GM21786 (cell line): ENCODE results near the gene LY6G6D.
A peak's percentile ranks its signal among the peaks of the same experiment; 100 is the strongest.

Experiments
- ATAC-seq: cut with Tn5 transposase; IDR thresholded peaks from one replicate; pipeline ENCODE4 v1.9.1; 2021; ENCODE audit not compliant: unreplicated experiment

LY6G6D gene

DNA sequence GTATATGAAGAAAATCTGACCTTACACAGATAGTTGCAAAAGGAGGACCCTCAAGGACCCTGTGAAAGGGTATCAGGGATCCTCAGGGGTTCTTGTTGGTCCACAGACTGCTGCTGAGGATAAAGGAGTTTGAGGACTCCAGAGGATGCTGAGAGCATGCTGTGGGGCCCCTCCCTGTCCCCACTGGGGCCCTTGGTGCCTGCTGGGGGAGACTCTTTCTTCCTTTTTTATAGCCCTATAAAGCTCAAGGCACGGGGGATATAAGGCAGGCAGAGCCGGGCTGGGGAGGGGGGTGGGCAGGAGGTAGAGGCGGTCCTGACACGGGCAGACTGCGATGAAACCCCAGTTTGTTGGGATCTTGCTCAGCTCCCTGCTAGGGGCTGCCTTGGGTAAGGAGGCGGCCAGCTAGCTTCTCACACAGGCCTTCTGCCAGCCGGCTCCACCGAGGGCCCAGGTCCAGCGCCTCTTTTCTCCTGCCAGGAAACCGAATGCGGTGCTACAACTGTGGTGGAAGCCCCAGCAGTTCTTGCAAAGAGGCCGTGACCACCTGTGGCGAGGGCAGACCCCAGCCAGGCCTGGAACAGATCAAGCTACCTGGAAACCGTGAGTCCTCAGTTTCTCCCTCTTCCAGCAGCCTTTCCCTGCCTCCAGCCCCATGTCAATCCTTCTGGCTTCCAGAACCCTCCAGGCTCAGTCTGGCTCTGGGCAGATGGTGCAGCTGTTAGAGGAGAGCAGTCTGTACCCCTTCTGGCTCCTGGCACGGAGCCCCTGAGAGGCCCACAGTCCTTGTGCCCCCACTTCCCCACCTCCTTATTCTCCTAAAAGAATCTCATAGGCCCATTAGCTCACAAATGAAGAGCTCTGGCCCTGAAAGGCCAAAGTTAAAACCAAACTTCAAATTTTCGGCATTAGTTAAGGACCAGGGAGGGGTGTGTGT lies at the start of gene LY6G6D:
LY6G6D (plus strand) TSS at position 327 of the 937 bp plus-strand sequence; CDS start at position 335, 8 bp downstream.
- no peak for ATAC-seq

- ATAC-seq, result peak; percentile 82
These were observed 49.4 kb upstream of the LY6G6D start, which contains the start of gene CSNK2B for GRCh38 chr6:31665501-31666336. CSNK2B (plus strand) TSS chr6:31666080; CDS start chr6:31666832, 752 bp downstream.

DNA sequence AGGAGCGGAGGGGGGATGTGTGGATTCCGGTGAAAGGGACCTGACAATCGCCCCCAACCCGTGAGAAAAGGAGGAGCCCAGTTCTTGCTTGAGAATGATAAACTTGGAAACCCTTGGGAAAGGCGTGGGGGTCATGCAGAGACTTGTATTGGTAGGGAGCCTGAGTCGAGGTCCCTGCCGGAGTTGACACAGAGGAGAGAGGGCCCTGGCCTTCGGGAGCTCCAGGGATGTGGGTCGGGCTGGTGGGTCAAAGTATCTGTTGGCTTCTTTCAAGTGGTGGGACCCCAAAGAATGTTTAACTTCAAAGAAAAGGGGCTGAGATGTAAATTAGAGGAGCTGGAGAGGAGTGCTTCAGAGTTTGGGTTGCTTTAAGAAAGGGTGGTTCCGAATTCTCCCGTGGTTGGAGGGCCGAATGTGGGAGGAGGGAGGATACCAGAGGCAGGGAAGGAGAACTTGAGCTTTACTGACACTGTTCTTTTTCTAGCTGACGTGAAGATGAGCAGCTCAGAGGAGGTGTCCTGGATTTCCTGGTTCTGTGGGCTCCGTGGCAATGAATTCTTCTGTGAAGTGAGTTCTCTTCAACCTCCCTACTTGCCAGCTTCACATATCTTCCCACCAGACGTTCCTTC lies 48.7 kb upstream of the LY6G6D start:
- no peak for ATAC-seq

GRCh38 chr6:31669676-31670075 lies 45.5 kb upstream of the LY6G6D start, which contains the start of gene LY6G5B:
LY6G5B (plus strand) TSS chr6:31669976; CDS start chr6:31670951, 975 bp downstream.
- no peak for ATAC-seq

DNA sequence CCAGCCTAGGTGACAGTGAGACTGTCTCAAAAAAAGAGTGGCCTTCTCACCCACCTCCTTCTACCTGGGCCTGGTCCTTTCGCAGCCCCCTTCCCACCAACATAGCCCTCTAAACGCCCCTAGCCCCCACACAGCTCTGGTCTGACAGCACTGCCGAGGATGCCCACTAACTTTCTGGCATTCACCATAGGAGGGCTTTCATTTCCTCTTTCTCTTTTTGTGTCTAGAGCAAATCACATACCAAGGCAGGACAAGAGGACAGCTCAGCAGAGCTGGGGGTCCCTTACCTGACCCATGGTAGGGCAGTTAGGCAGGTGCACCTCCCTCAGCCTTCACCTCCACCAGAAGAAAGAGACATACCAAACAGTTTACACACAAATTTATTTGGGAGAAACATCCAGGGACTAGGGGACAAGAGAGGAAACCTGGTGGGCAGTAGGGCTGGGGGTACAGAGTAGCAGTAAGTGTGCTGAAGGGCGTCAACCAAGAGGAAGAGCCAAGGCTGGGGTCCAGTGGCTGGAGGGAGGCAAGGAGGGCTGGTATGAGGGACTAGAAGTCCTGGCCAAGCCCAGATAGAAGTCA lies 38.7 kb upstream of the LY6G6D start:
- no peak for ATAC-seq

DNA sequence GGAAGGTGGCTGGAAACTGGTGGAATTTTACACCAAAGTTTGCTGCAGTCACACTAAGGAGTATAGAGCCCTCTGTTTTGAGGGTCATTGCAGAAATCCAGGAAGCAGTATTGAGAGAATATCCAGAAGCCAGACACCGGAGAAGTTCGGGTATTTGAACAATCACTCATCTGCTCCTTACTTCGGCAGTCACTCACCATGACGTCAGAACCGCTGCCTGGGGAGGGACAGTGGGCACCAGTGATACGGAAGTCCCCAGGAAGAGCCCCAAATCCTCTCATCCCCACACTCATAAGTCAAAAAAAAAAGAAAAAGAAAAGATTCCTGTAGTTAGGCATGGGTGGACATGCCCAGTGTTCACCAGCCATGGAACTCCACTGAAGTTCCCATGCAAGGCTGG lies 38.2 kb upstream of the LY6G6D start:
- no peak for ATAC-seq

DNA sequence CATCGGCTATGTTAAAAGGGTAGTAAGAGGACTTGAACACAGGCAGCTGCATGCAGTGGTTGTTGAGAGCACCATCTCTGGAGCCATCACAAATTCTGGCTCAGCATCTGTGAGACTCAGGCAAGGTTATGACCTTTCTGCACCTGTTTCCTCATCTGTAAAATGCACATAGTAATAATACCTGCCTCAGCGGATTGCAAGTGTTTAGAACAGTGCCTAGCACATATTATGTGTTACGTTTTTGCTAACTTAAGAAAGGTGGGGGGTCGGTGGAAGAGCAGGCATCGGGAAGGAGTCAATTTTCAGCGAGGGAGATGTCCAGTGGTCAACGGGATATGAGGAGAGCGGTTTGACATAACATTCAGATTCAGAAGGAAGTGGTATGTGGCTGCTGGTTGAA lies 37.2 kb upstream of the LY6G6D start:
- no peak for ATAC-seq

DNA sequence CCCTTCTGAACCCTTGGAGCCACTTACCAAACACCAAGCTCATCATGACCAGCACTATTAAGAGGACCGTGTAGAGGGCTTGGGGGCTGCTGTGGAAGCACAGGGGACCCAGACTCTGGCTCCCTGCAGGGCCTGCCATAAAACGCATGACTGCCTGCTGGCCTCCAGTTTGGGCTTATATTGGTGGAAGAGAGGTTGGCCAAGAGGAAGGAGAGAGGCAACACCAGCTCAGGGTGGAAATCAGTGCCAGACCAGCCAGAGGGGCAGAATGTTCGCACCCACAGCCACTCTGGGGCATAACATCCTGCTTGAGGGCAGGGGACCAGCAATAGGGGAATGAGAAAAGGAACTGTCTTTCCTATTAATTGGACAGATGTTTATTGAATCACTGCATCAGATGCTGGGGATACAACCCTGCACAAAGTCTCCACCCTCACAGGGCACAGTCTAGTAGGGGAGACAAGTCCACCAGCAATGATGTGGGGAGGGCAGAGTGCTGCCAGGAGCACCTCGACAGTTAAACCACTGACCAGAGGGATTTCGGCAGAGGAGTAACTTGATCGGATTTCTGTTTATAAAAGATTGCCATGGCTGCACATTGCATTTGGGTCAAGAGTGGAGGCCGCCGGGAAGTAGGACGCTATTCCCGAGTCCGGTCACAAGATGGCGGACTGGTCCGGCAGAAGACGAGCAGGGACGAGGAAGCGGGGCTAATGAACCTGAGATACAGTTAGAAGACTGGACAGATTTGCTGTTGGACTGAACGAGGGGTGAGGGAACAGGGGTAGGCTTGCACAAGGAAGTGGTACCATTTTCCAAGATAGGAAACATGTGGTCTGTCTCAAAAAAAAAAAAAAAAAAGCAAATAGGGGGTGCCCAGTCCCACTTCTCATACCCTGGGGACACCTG lies 34.7 kb upstream of the LY6G6D start, which contains the start of gene LY6G5C:
LY6G5C (minus strand) TSS at position 842 of the 909 bp plus-strand sequence; CDS start at position 148, 694 bp downstream.
- ATAC-seq, result no peak

GRCh38 chr6:31681135-31681671 lies 33.9 kb upstream of the LY6G6D start:
- no peak for ATAC-seq

- ATAC-seq, result no peak
These were observed 31.6 kb upstream of the LY6G6D start for GRCh38 chr6:31683591-31683990.

- no peak for ATAC-seq
These were observed 28.7 kb upstream of the LY6G6D start for GRCh38 chr6:31686483-31686882.

- no peak for ATAC-seq
These were observed 27.8 kb upstream of the LY6G6D start for GRCh38 chr6:31687321-31687720.

DNA sequence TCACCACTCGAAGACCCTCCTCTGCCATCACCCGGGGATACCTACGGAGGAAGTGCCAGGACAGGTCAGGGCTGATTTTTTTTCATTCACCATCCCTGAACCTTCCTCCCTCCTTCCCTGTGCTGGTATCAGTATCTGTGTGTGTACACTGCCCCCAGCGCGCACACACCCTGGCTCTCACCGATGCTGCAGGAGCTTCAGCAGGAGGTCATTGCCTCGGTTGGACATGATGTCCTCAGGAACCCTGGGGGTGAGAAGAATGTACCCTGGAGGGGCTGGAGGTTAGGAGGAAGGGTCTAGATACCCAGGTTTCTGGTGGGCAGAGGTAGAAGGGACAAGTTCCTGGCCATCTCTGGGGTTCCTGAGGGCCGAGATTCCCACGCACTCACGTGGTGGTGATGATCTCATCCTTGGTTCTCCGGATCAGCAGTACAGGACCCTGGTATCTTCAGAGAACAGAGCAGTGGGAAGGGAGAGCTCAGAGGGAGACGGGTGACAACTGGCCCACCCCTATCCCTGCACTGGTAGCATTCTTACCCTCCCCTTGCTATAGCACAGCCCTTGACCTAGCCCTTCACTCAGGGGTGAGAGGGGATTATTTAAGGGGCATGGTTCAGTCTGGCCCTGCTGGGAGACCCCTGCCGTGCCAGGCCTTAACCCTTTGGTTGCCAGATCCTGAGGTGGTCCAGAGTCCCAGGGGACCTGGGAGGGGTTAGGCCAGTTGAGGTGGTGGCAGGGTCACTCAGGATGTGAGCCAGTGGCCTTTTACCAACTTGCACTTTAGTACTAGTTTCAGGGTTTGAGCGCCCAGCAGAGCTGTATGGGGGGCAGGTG lies 27.1 kb upstream of the LY6G6D start:
- ATAC-seq, result no peak

- no peak for ATAC-seq
These were observed 25.7 kb upstream of the LY6G6D start for GRCh38 chr6:31689249-31690110.

- no peak for ATAC-seq
These were observed 24.7 kb upstream of the LY6G6D start for GRCh38 chr6:31690231-31691077.

GRCh38 chr6:31691078-31691463 lies 24.1 kb upstream of the LY6G6D start:
- ATAC-seq, result no peak
